ENCODE results near the gene PPP2R5C. TPM values are rescaled to one million over a fixed set of nuclear protein-coding genes. Genes with fewer than 3 reads are reported as not detected.

Gene PPP2R5C
- total and polyA plus RNA-seq, 11 donors, result 99.4 to 248 (median 204) TPM

GRCh38 chr14:101714394-101714793, 47.1 kb upstream of the PPP2R5C start:
- Histone ChIP-seq H3K27me3 (no peaks in the 10 kb centered on the region), H3K9me3 (peaks cover 0 to 9% (median 0%) of the 10 kb centered on the region in 12 donors), H3K36me3 (no peaks in the 10 kb centered on the region), H3K4me1 (peaks cover 0 to 4% (median 1%) of the 10 kb centered on the region in 12 donors), H3K27ac (peak overlapping the region in 1 of 12 donors; percentile 60), H3K4me3 (no peak overlapping the region)
- DNase-seq (no peak), ATAC-seq (no peak)
- TF ChIP-seq POLR2A (IDR thresholded peaks at IDR 0.05), result no peak
- no peak for TF ChIP-seq CTCF (IDR thresholded peaks at IDR 0.05)
- intact Hi-C loops (cut with DNase I), result loop anchor here in 2 of 10 donors (10.0 kb wide), 2 partner anchors 240 to 390 kb away; no protein-coding TSS in a partner anchor
- 84 to 93% (median 87%) methylated on average over 3 of the region's 3 CpGs for WGBS, 4 donors

- no peaks in the 10 kb centered on the region for H3K36me3 ChIP-seq
- no peak for DNase-seq
- H3K4me3 ChIP-seq, result no peak overlapping the region
- H3K4me1 ChIP-seq, result peaks cover 0 to 14% (median 9%) of the 10 kb centered on the region in 12 donors
- no peak for TF ChIP-seq CTCF (IDR thresholded peaks at IDR 0.05)
- TF ChIP-seq POLR2A (IDR thresholded peaks at IDR 0.05), result no peak
- intact Hi-C loops (cut with DNase I), result loop anchor here in 2 of 10 donors (10.0 kb wide), 2 partner anchors 239 to 389 kb away; no protein-coding TSS in a partner anchor
- ATAC-seq, result no peak
- H3K27me3 ChIP-seq, result no peaks in the 10 kb centered on the region
- no peak overlapping the region for H3K27ac ChIP-seq
- 90 to 92% (median 92%) methylated on average over 13 to 14 of the region's 14 CpGs for WGBS, 4 donors
- H3K9me3 ChIP-seq, result peaks cover 0 to 9% (median 0%) of the 10 kb centered on the region in 12 donors
Observed at GRCh38 chr14:101715210-101716076, 46.1 kb upstream of the PPP2R5C start.

- TF ChIP-seq POLR2A (IDR thresholded peaks at IDR 0.05), result no peak
- no peak for TF ChIP-seq CTCF (IDR thresholded peaks at IDR 0.05)
- 88 to 92% (median 91%) methylated on average over 18 to 19 of the region's 19 CpGs for WGBS, 4 donors
- Histone ChIP-seq H3K4me1 (peaks cover 2 to 17% (median 10%) of the 10 kb centered on the region in 12 donors), H3K27me3 (no peaks in the 10 kb centered on the region), H3K9me3 (peaks cover 0 to 9% (median 0%) of the 10 kb centered on the region in 12 donors), H3K27ac (no peak overlapping the region), H3K4me3 (no peak overlapping the region), H3K36me3 (no peaks in the 10 kb centered on the region)
- intact Hi-C loops (cut with DNase I), result loop anchor here in 2 of 10 donors (10.0 kb wide), 2 partner anchors 238 to 388 kb away; no protein-coding TSS in a partner anchor
- no peak for ATAC-seq
- no peak for DNase-seq
Observed at GRCh38 chr14:101716077-101716950, 45.2 kb upstream of the PPP2R5C start.
